PFSK-1 (cell line): ENCODE measurements around the gene BTBD16.

Experiments used
- POLR2AphosphoS5 ChIP-seq: IDR thresholded peaks from 2 replicates; pipeline ENCODE4 v1.6.1; 2012; ENCODE audit warnings: low read depth, mild to moderate bottlenecking, control low read depth, low read length, moderate library complexity
- TAF1 ChIP-seq: IDR thresholded peaks from 2 replicates; pipeline ENCODE4 v1.6.1; 2012; ENCODE audit warnings: low read length, control low read depth, borderline replicate concordance; ENCODE audit not compliant: insufficient read depth

DNA sequence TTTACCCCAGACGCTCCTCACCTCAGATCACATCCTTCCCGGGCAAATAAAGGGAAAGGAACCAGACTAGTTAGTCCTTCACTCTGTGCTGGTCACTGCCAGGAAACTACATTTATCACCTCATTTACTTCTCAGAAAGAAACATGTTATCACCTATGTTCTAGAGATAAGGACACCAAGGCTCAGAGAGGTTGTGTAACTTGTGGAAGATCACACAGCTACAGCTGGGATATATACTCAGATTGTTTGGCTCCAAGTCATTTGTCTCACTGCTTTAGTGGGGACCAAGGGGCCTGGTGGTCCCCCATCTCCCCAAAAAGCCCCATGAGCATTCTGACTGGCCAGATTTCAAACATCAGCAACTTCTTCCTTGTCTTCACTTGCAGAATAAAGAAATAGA is 17.5 kb upstream of the BTBD16 start:
- TF ChIP-seq POLR2AphosphoS5 (no peak), TAF1 (no peak)
